HCT116 (cell line): ENCODE results near the gene TGDS. TPM values are rescaled to one million over a fixed set of nuclear protein-coding genes. Genes with fewer than 3 reads are reported as not detected.
A peak's percentile ranks its signal among the peaks of the same experiment; 100 is the strongest.

ENCODE experiments used
- ATAC-seq: fragments of 200-7000 bp; cut with Tn5 transposase; 2 replicates; pipeline ENCODE4 v1.9.1; 2020; ENCODE audit warnings: mild to moderate bottlenecking, moderate library complexity
- BruUV-seq: library from RNA; stranded (reverse); fragments of 400-500 nt; replicated peaks from 2 replicates; lab custom pipeline; 2021; lab: Mats Ljungman, UMichigan
- CTCF ChIA-PET: fragments of 300-600 bp; sonication (Branson Sonifier 250); formaldehyde crosslinking; loops from one replicate; lab custom pipeline; 2021; ENCODE audit warnings: antibody characterized with exemption; lab: Charles Lee
- POLR2A ChIA-PET: fragments of 300-600, 350-600 bp; sonication (Branson Sonifier 250); formaldehyde crosslinking; loops from one replicate; lab custom pipeline; 2021; ENCODE audit warnings: antibody characterized with exemption; lab: Charles Lee
- RAD21 ChIA-PET, 2 experiments: fragments of 300-600 bp; sonication (Branson Sonifier 250); formaldehyde crosslinking; loops; one replicate each; lab custom pipeline; 2023; ENCODE audit warnings: low total read pairs in 2 of 2; ENCODE audit not compliant: uncharacterized antibody in 2 of 2, unreplicated experiment in 2 of 2, low non-redundant PET in 1 of 2; lab: Charles Lee
- DNase-seq: peaks from one replicate; pipeline ENCODE4 v3.0.0-alpha.2; 2010; ENCODE audit warnings: low read depth, low spot score
- H2AFZ ChIP-seq: fragments of 200-600 bp; shearing (Covaris generic), sonication (generic); 2 replicates; pipeline ENCODE4 v1.6.1; 2017; ENCODE audit warnings: low read depth, mixed run types, mixed read lengths, antibody characterized with exemption, low read length; ENCODE audit not compliant: poor library complexity, severe bottlenecking
- H3K27ac ChIP-seq: 2 replicates; pipeline ENCODE4 v1.5.1; 2012; ENCODE audit warnings: low read depth, low read length
- H3K27me3 ChIP-seq: fragments of 200-600 bp; sonication (generic); 2 replicates; pipeline ENCODE4 v1.6.1; 2016; ENCODE audit warnings: mixed run types, low read length, mixed read lengths; ENCODE audit not compliant: insufficient read depth
- H3K36me3 ChIP-seq, 2 experiments: fragments of 200-500 bp in 1 of 2; fragments of 200-600 bp in 1 of 2; sonication (Bioruptor generic) in 1 of 2; sonication (generic) in 1 of 2; 2 replicates each; pipeline versions ENCODE4 v1.5.1 to v1.6.1; 2014 to 2016; ENCODE audit warnings: low read length in 2 of 2, inconsistent platforms in 1 of 2, mixed read lengths in 1 of 2, mixed run types in 1 of 2; ENCODE audit not compliant: insufficient read depth in 2 of 2, control insufficient read depth in 1 of 2
- H3K4me1 ChIP-seq, 2 experiments: fragments of 200-600 bp in 1 of 2; sonication (generic) in 1 of 2; 2 replicates each; pipeline versions ENCODE4 v1.5.1 to v1.6.1; 2012 to 2017; ENCODE audit warnings: low read length in 2 of 2, inconsistent platforms in 1 of 2, mild to moderate bottlenecking in 1 of 2, mixed read lengths in 1 of 2, mixed run types in 1 of 2, moderate library complexity in 1 of 2; ENCODE audit not compliant: insufficient read depth in 2 of 2, control insufficient read depth in 1 of 2
- H3K4me2 ChIP-seq: fragments of 200-600 bp; sonication (generic); 2 replicates; pipeline ENCODE4 v1.6.1; 2017; ENCODE audit warnings: mixed run types, low read length, mixed read lengths
- H3K4me3 ChIP-seq, 2 experiments: fragments of 200-600 bp in 1 of 2; sonication (generic) in 1 of 2; replicated peaks in 1 of 2; 2 replicates each; pipeline ENCODE4 v1.5.1; 2011 to 2016; ENCODE audit warnings: low read length in 2 of 2, control low read depth in 1 of 2, low read depth in 1 of 2, mild to moderate bottlenecking in 1 of 2, mixed read lengths in 1 of 2, mixed run types in 1 of 2
- H3K79me2 ChIP-seq: fragments of 200-600 bp; sonication (generic); 2 replicates; pipeline ENCODE4 v1.6.1; 2017; ENCODE audit warnings: mild to moderate bottlenecking, mixed run types, low read length, moderate library complexity, mixed read lengths; ENCODE audit not compliant: insufficient read depth
- H3K9ac ChIP-seq: fragments of 200-600 bp; sonication (generic); 2 replicates; pipeline ENCODE4 v1.6.1; 2016; ENCODE audit warnings: low read length, mixed read lengths
- H3K9me2 ChIP-seq: fragments of 200-600 bp; sonication (generic), shearing (Covaris generic); 2 replicates; pipeline ENCODE4 v1.6.1; 2017; ENCODE audit warnings: mixed run types, mild to moderate bottlenecking, moderate library complexity; ENCODE audit not compliant: insufficient read depth
- H3K9me3 ChIP-seq, 2 experiments: fragments of 200-500 bp in 1 of 2; fragments of 200-600 bp in 1 of 2; sonication (Bioruptor generic) in 1 of 2; sonication (generic) in 1 of 2; 2 replicates each; pipeline ENCODE4 v1.6.1; 2014 to 2017; ENCODE audit warnings: low read length in 2 of 2, mixed read lengths in 2 of 2, inconsistent platforms in 1 of 2, low read depth in 1 of 2, mild to moderate bottlenecking in 1 of 2, mixed run types in 1 of 2, moderate library complexity in 1 of 2; ENCODE audit not compliant: control insufficient read depth in 1 of 2, insufficient read depth in 1 of 2
- H4K20me1 ChIP-seq: fragments of 200-600 bp; sonication (generic), shearing (Covaris generic); 2 replicates; pipeline ENCODE4 v1.6.1; 2017; ENCODE audit warnings: mixed run types, mild to moderate bottlenecking, moderate library complexity; ENCODE audit not compliant: insufficient read depth
- CBX3 ChIP-seq: IDR thresholded peaks from 2 replicates; pipeline ENCODE4 v1.6.1; 2012; ENCODE audit warnings: low read depth
- CTCF ChIP-seq, 3 experiments: fragments of 200-600 bp in 1 of 3; sonication (generic) in 1 of 3; IDR thresholded peaks in 2 of 3; conservative IDR thresholded peaks in 1 of 3; 2 replicates each; pipeline ENCODE4 v1.5.1; 2012 to 2017; ENCODE audit warnings: low read depth in 2 of 3, low read length in 2 of 3, antibody characterized with exemption in 1 of 3, borderline replicate concordance in 1 of 3, control low read depth in 1 of 3, mild to moderate bottlenecking in 1 of 3, mixed read lengths in 1 of 3, mixed run types in 1 of 3, moderate library complexity in 1 of 3; ENCODE audit not compliant: insufficient read depth in 1 of 3
- ELF1 ChIP-seq: IDR thresholded peaks from 2 replicates; pipeline ENCODE4 v1.6.1; 2012; ENCODE audit warnings: low read depth, borderline replicate concordance
- POLR2A ChIP-seq: IDR thresholded peaks from 2 replicates; pipeline ENCODE4 v1.7.0; 2011; ENCODE audit warnings: borderline replicate concordance; ENCODE audit not compliant: insufficient read depth, insufficient read length; ENCODE audit errors: extremely low read depth
- POLR2AphosphoS5 ChIP-seq: IDR thresholded peaks from 2 replicates; pipeline ENCODE4 v1.6.1; 2011; ENCODE audit warnings: mild to moderate bottlenecking, low read depth, low read length, moderate library complexity
- RAD21 ChIP-seq: IDR thresholded peaks from 2 replicates; pipeline ENCODE4 v1.6.1; 2012; ENCODE audit warnings: low read depth, mild to moderate bottlenecking
- SP1 ChIP-seq: IDR thresholded peaks from 2 replicates; pipeline ENCODE4 v1.6.1; 2012; ENCODE audit warnings: low read depth
- intact Hi-C: fragments of 100-400 bp; cut with micrococcal nuclease; formaldehyde crosslinking; loops from 2 replicates; pipeline ENCODE4 v1.10.0; 2022
- total RNA-seq: library from RNA; stranded (reverse); gene quantifications from one replicate; pipeline ENCODE4 v1.2.1, GENCODE V29; 2021; ENCODE audit not compliant: unreplicated experiment

Gene TGDS
- total RNA-seq, 1 experiment from 2014 or later: 16.9 TPM

GRCh38 chr13:94620286-94620896, 24.4 kb upstream of the TGDS start:
- Histone ChIP-seq H2AFZ (no peak overlapping the region), H3K9ac (no peak overlapping the region), H3K27me3 (no peaks in the 10 kb centered on the region), H3K4me3 (no peak overlapping the region), H3K9me3 (no peaks in the 10 kb centered on the region), H4K20me1 (peaks cover 4% of the 10 kb centered on the region; the same call in 1 of the 2 replicates), H3K27ac (no peak overlapping the region), H3K4me2 (no peak overlapping the region), H3K36me3 (peaks cover 0 to 3% of the 10 kb centered on the region in 2 experiments; a peak in 2 of 4 replicates), H3K79me2 (no peaks in the 10 kb centered on the region), H3K9me2 (no peaks in the 10 kb centered on the region), H3K4me1 (no peaks in the 10 kb centered on the region)
- BruUV-seq: no TSS peak
- CTCF ChIA-PET: interaction anchor here (0.6 to 7.4 kb wide), 11 partner anchors 10 to 784 kb away, joined by 3 to 110 read pairs (median 5); no protein-coding TSS in a partner anchor
- RAD21 ChIA-PET: interaction anchor here in 1 of 2 experiments (0.6 kb wide), 1 partner anchor 224 kb away, joined by 3 read pairs; no protein-coding TSS in a partner anchor
- DNase-seq: peak; percentile 15
- no peak for TF ChIP-seq ELF1
- TF ChIP-seq RAD21: peak; percentile 51
- no peak for TF ChIP-seq SP1
- peak; percentile 41 to 79 (median 76); a peak in 5 of 6 replicates for TF ChIP-seq CTCF (IDR thresholded peaks at IDR 0.05 in 2 of 3, conservative IDR thresholded peaks at IDR 0.05 in 1 of 3; ENCODE audit: borderline replicate concordance in 1 of 3, insufficient read depth in 1 of 3, low read depth in 2 of 3, low read length in 2 of 3)
- TF ChIP-seq CBX3: no peak
- no peak for TF ChIP-seq POLR2A
- TF ChIP-seq POLR2AphosphoS5: no peak
- POLR2A ChIA-PET: no interaction called here
- intact Hi-C loops: loop anchor here (1.0 kb wide), 1 partner anchor 784 kb away; no protein-coding TSS in a partner anchor
- ATAC-seq: peak; percentile 84
